Activated naive CD8-positive, alpha-beta T cell treated with anti-CD3 and anti-CD28 coated beads for 36 hours (primary cell): ENCODE results near the gene HHAT. TPM values are rescaled to one million over a fixed set of nuclear protein-coding genes. Genes with fewer than 3 reads are reported as not detected.

Experiments
- DNase-seq: peaks from one replicate; pipeline ENCODE4 v3.0.0; 2021
- H3K27ac Mint-ChIP-seq: one replicate; pipeline ENCODE4 v1.8.0; 2022; ENCODE audit warnings: mild to moderate bottlenecking, moderate library complexity, mixed read lengths
- H3K27me3 Mint-ChIP-seq: one replicate; pipeline ENCODE4 v1.8.0; 2022; ENCODE audit warnings: mild to moderate bottlenecking, mixed read lengths
- H3K36me3 Mint-ChIP-seq: one replicate; pipeline ENCODE4 v1.8.0; 2021; ENCODE audit warnings: mild to moderate bottlenecking, mixed read lengths
- H3K4me1 Mint-ChIP-seq: one replicate; pipeline ENCODE4 v1.8.0; 2021; ENCODE audit warnings: mixed read lengths
- H3K4me3 Mint-ChIP-seq: one replicate; pipeline ENCODE4 v1.8.0; 2022; ENCODE audit warnings: mild to moderate bottlenecking, moderate library complexity, mixed read lengths
- H3K9me3 Mint-ChIP-seq: one replicate; pipeline ENCODE4 v1.8.0; 2022; ENCODE audit warnings: mixed read lengths
- total RNA-seq, 2 experiments: library from RNA; stranded (reverse); gene quantifications; one replicate each; pipeline ENCODE4 v1.2.3, GENCODE V29; 2021

HHAT gene
- total RNA-seq, 2 experiments from 2014 or later: 1.3 to 2.3 TPM

GRCh38 chr1:210445485-210445884 is 116.8 kb downstream of the HHAT start:
- H3K9me3 Mint-ChIP-seq: no peaks in the 10 kb centered on the region
- no peaks in the 10 kb centered on the region for H3K36me3 Mint-ChIP-seq
- H3K4me3 Mint-ChIP-seq: no peak overlapping the region
- H3K4me1 Mint-ChIP-seq: peaks cover 23% of the 10 kb centered on the region
- peaks cover 4% of the 10 kb centered on the region for H3K27me3 Mint-ChIP-seq
- DNase-seq: no peak
- H3K27ac Mint-ChIP-seq: peak overlapping the region; percentile 60

- H3K4me3 Mint-ChIP-seq: no peak overlapping the region
- H3K36me3 Mint-ChIP-seq: no peaks in the 10 kb centered on the region
- no peaks in the 10 kb centered on the region for H3K9me3 Mint-ChIP-seq
- H3K4me1 Mint-ChIP-seq: peaks cover 23% of the 10 kb centered on the region
- H3K27me3 Mint-ChIP-seq: peaks cover 4% of the 10 kb centered on the region
- no peak for DNase-seq
- peak overlapping the region; percentile 70 for H3K27ac Mint-ChIP-seq
Observed at GRCh38 chr1:210445931-210446330, 117.2 kb downstream of the HHAT start.

DNA sequence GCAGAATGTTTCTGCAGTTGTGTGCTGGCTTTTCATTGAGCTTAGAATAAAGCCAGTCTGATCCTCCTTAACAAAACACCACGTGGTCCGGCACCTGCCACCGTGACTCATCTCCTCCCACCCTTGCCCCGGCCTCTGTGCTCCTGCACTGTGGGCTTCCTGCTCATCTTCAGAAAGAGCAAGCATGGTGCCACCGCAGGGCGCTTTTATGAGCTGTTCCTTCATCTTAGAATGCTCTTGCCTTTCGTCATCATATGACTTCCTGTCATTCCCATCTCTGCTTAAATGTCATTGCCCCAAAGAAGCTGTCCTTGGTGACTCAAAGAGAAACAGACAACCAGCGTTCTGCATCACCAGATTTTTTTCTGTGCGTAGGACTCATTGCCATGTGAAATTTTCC is 117.8 kb downstream of the HHAT start:
- H3K36me3 Mint-ChIP-seq: no peaks in the 10 kb centered on the region

DNA sequence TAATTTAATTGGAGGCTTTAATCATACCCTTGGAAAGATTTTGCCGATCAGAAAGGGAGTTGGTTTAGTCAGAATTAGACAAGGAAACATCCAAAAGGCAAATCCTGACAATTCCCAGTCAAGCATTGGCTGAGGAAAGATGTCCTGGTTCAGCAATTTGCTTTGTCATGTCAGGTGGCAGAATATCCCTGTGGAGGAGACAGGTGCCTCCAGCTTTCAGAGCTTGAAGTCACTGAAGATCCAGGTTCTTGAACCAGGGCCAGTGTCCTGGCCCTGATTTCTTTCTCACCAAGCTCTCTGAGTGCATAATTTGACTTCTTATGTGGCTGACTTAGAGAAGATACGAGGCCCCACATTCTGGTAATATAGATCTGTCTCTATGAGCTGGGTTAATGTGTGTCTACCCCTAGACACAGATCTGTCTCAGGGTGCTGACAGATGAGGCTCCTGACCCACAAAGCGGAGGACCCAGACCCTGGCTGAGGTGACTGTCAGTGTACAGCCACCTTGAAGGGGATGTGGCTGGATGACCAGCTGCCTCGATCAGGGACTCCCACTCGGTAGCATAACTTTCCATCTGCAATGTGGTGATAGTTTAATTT is 118.9 kb downstream of the HHAT start:
- Mint-ChIP-seq H3K36me3 (no peaks in the 10 kb centered on the region), H3K27ac (no peak overlapping the region), H3K9me3 (no peaks in the 10 kb centered on the region), H3K4me3 (no peak overlapping the region), H3K4me1 (peaks cover 23% of the 10 kb centered on the region), H3K27me3 (peaks cover 4% of the 10 kb centered on the region)
- DNase-seq: no peak

More for the DNA sequence above, 117.8 kb downstream of the HHAT start:
- H3K27me3 Mint-ChIP-seq: peaks cover 4% of the 10 kb centered on the region
- peak; percentile 85 for DNase-seq
- H3K27ac Mint-ChIP-seq: peak overlapping the region; percentile 70
- H3K4me1 Mint-ChIP-seq: peaks cover 23% of the 10 kb centered on the region
- H3K9me3 Mint-ChIP-seq: no peaks in the 10 kb centered on the region
- H3K4me3 Mint-ChIP-seq: no peak overlapping the region

DNA sequence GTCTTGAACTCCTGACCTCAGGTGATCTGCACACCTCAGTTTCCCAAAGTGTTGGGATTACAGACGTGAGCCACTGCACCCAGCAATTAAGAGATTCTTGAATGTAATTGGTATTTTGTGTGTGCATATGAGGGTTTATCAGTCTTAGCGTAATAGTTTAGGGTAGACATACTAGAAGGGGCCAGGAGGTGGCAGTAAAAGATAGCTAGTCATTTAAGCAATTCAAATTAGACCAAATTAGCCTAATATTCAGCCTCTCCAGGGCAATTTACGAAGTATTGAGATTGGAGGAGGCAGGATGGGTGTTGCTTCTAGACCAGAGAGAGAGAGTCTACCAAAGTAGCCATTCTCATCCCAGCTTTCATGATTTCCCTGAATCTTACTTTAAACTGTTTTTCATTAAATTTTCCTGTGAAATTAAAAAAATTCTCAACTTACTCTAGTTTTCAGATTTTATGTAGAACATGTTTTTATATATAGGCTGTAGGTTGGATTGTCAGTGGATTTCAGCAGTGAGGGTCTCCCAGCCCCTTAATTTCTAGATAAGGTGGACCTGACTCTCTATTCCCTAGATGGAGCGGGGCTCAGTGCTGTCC is 119.7 kb downstream of the HHAT start:
- Mint-ChIP-seq H3K36me3 (no peaks in the 10 kb centered on the region), H3K9me3 (no peaks in the 10 kb centered on the region), H3K27me3 (peaks cover 4% of the 10 kb centered on the region), H3K4me1 (peaks cover 23% of the 10 kb centered on the region), H3K4me3 (no peak overlapping the region), H3K27ac (no peak overlapping the region)
- DNase-seq: no peak

DNA sequence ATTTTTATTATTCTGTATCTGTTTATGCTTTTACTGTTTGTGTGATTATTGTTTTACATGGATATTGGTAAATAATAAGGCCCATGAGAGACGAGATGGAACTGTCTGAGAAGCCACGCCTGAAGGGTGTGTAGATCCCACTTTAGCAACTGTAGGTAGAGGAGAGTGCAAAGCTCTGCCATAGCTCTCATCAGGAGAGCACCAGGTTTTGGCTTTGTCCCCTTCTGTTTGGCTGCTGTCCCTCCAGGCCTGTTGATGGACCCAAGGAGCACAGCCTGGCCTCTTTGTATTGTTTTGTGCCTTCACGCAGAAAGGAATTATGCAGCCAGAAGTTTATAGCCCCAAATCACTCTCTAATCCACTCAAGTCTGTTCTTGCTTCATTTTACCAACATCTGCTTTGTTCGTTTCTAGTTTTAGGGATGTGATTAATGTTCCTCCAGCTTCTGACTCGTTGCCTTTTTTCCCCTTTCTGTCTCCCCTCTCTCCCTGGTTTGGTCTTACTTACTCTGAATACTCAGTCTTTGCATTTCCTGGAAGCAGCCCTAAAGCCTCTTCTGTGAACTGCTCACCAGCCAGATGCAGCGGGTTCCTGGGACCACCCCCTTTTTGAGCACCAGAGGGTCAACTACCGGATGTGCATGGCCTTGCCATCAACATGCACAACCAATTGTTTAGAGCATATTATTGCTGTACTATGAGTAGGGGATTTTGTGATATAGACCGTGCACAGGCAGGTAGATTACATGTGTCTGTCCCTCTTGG is 127.3 kb downstream of the HHAT start:
- DNase-seq: no peak
- Mint-ChIP-seq H3K9me3 (no peaks in the 10 kb centered on the region), H3K4me3 (no peak overlapping the region), H3K27ac (no peak overlapping the region), H3K4me1 (no peaks in the 10 kb centered on the region), H3K27me3 (no peaks in the 10 kb centered on the region), H3K36me3 (no peaks in the 10 kb centered on the region)

- Mint-ChIP-seq H3K4me1 (no peaks in the 10 kb centered on the region), H3K4me3 (no peak overlapping the region), H3K9me3 (no peaks in the 10 kb centered on the region), H3K27me3 (no peaks in the 10 kb centered on the region), H3K27ac (no peak overlapping the region), H3K36me3 (no peaks in the 10 kb centered on the region)
- no peak for DNase-seq
Observed at GRCh38 chr1:210456731-210457255, 128.1 kb downstream of the HHAT start.

GRCh38 chr1:210457568-210457967 is 128.9 kb downstream of the HHAT start:
- DNase-seq: no peak
- no peaks in the 10 kb centered on the region for H3K36me3 Mint-ChIP-seq

DNA sequence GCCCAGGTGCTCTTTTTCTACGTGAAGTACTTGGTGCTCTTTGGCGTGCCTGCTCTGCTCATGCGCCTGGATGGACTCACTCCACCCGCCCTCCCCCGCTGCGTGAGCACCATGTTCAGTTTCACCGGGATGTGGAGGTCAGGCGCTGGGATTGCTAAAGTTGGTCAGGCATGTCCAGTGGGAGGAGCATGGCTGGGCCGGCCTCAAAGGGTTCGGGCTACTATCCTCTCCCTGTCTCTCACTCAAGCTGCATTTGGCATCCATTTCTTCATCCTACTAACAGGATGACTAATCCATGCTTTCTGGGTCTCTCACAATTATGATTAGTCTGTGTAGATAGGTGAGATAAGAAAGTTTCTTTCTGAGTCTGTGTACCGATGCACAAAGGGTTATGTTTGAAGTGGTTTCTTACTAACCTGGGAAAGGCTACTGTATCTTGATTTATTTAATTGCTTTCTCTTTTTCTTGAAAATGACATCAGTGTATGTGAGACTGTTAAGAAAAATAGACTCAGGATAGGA is 135.9 kb downstream of the HHAT start:
- Mint-ChIP-seq H3K27ac (no peak overlapping the region), H3K9me3 (no peaks in the 10 kb centered on the region), H3K36me3 (no peaks in the 10 kb centered on the region), H3K27me3 (no peaks in the 10 kb centered on the region), H3K4me3 (no peak overlapping the region), H3K4me1 (peaks cover 12% of the 10 kb centered on the region)
- DNase-seq: peak; percentile 8

More at GRCh38 chr1:210457568-210457967, 128.9 kb downstream of the HHAT start:
- Mint-ChIP-seq H3K27ac (no peak overlapping the region), H3K27me3 (no peaks in the 10 kb centered on the region), H3K4me3 (no peak overlapping the region), H3K9me3 (no peaks in the 10 kb centered on the region), H3K4me1 (no peaks in the 10 kb centered on the region)

DNA sequence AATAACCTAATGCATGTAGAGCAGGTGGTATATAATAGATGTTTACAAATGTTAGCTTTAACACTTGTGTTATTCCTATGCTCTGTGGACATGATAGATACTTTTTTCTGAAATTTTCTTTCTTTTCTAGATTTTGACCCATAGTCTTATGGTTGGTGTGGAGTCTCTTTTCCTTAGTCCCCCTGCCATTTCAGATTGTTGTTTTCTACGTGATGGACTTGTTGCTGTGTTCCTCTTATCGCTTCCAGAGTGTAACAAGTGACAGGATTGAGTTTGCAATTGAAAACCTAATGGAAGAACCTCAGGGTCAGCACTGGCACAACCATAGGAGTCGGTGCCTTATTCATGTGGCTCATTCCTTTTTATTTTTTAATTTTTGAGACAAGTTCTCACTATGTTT is 136.4 kb downstream of the HHAT start:
- Mint-ChIP-seq H3K27ac (no peak overlapping the region), H3K9me3 (no peaks in the 10 kb centered on the region), H3K4me1 (peaks cover 12% of the 10 kb centered on the region), H3K36me3 (no peaks in the 10 kb centered on the region), H3K4me3 (no peak overlapping the region), H3K27me3 (no peaks in the 10 kb centered on the region)
- no peak for DNase-seq

DNA sequence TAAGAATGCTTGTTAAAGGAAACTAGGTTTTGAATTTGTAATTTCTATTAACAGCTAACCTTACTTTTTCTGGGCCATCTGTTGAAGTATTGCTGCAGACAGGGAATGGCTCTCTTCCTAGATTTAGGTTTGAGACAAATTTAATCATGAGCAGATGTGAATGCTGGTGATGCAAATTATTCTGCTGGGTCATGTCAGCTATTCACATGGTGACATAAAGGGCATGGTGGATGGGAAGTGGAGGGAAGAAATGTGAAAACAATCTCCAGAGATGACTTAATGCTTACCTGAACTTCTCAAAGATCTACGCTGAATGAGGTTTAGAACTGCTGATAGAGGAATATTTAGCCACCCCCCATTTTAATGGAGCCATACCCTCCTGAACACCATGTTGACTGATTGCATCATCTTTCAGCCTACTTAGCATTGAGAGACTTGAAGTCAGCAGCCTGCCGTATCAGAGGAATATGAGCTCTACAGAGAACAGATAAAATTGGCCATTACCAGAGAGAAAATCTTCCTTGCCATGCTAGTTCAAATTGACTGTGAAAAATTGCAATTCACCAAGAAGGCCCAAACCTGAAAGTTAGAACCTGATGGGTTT is 138.8 kb downstream of the HHAT start:
- Mint-ChIP-seq H3K4me3 (no peak overlapping the region), H3K27ac (no peak overlapping the region), H3K9me3 (no peaks in the 10 kb centered on the region)

GRCh38 chr1:210469441-210469840 is 140.7 kb downstream of the HHAT start:
- H3K27ac Mint-ChIP-seq: no peak overlapping the region
- no peak overlapping the region for H3K4me3 Mint-ChIP-seq
- no peaks in the 10 kb centered on the region for H3K9me3 Mint-ChIP-seq
- no peaks in the 10 kb centered on the region for H3K27me3 Mint-ChIP-seq
- DNase-seq: no peak
- H3K4me1 Mint-ChIP-seq: peaks cover 7% of the 10 kb centered on the region
- H3K36me3 Mint-ChIP-seq: no peaks in the 10 kb centered on the region

More for the DNA sequence above, 138.8 kb downstream of the HHAT start:
- no peak for DNase-seq
- Mint-ChIP-seq H3K36me3 (no peaks in the 10 kb centered on the region), H3K27me3 (no peaks in the 10 kb centered on the region), H3K4me1 (peaks cover 12% of the 10 kb centered on the region)

DNA sequence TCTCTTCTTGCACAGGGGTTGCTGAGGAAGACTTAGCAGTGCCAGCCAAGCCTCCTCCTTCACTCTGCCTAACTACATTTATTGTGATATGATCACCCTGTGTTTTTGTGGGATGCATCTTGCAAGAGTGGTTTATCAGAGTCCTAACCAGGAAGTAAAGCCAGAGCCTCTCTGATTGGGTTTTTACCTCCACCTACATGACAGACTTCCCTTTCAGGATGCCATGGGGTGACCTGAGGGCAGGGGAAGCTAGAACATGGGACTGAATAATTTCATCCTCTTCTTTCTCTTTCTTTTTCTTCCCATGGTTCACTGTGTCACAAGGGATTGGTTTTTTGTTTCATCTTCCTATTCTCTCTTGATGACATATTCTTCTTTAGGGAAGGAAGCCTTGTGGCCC is 146.6 kb downstream of the HHAT start:
- Mint-ChIP-seq H3K4me1 (no peaks in the 10 kb centered on the region), H3K27me3 (no peaks in the 10 kb centered on the region), H3K4me3 (no peak overlapping the region), H3K27ac (no peak overlapping the region), H3K9me3 (no peaks in the 10 kb centered on the region), H3K36me3 (no peaks in the 10 kb centered on the region)
- no peak for DNase-seq

- H3K4me1 Mint-ChIP-seq: no peaks in the 10 kb centered on the region
- DNase-seq: no peak
- no peak overlapping the region for H3K4me3 Mint-ChIP-seq
- H3K27ac Mint-ChIP-seq: no peak overlapping the region
- H3K27me3 Mint-ChIP-seq: no peaks in the 10 kb centered on the region
- no peaks in the 10 kb centered on the region for H3K36me3 Mint-ChIP-seq
- H3K9me3 Mint-ChIP-seq: no peaks in the 10 kb centered on the region
Observed at GRCh38 chr1:210475806-210476205, 147.1 kb downstream of the HHAT start.

DNA sequence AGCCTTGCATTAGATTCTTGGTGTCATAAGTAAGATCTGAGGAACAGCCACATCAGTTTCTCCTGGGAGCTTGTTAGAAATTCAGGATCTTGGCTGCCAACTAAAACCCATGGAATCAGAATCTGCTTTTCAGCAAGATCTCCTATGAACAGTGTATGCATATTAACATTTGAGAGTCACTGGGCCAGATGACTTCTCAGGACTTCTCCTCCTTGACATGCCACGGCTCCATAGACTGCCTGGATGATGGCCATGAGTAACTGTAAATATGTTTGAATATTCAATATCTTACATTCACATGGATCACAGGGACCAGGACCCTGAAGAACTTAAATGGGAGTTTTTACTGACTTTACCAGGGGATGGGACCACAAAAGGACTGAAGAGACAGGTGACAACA is 148.0 kb downstream of the HHAT start:
- H3K27ac Mint-ChIP-seq: no peak overlapping the region

More for the DNA sequence above, 148.0 kb downstream of the HHAT start:
- Mint-ChIP-seq H3K4me1 (no peaks in the 10 kb centered on the region), H3K27me3 (no peaks in the 10 kb centered on the region), H3K4me3 (no peak overlapping the region), H3K36me3 (no peaks in the 10 kb centered on the region), H3K9me3 (no peaks in the 10 kb centered on the region)
- DNase-seq: no peak
